ENCODE measurements around the gene LSM6.

Gene LSM6

DNA sequence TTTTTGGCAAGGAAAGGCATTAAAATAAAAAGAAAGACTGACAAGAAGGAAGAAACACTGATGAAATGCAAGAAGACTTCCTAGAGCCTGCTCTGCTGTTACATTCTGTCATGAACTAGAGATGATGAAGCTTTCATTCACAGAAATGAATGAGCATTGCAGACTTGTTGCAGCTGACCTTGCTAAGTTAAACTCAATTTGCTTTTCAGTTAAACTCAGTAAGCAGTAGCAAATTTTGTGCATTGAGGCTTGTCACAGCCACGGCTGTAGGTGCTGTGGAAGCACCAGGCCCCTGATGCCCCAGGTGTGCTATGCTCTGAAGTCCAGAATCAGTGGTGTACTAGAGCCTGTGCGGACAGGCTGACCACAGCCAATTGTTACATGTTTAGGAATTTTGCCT is 39.6 kb upstream of the LSM6 start:
- TF ChIP-seq ESRRG (CRISPR knock-in tag; IDR thresholded peaks at IDR 0.05) (no peak), ISL1 (CRISPR knock-in tag; IDR thresholded peaks at IDR 0.05) (no peak), RARB (CRISPR knock-in tag; IDR thresholded peaks at IDR 0.05) (no peak), ZNF565 (CRISPR knock-in tag; conservative IDR thresholded peaks at IDR 0.05; ENCODE audit: low read depth) (no peak), OSR1 (CRISPR knock-in tag; IDR thresholded peaks at IDR 0.05) (no peak), TOX (CRISPR knock-in tag; IDR thresholded peaks at IDR 0.05; ENCODE audit: borderline replicate concordance) (no peak), TSHZ2 (CRISPR knock-in tag; IDR thresholded peaks at IDR 0.05) (no peak), ZC3H10 (CRISPR knock-in tag; IDR thresholded peaks at IDR 0.05) (no peak), ARNTL (CRISPR knock-in tag; IDR thresholded peaks at IDR 0.05; ENCODE audit: borderline replicate concordance, low read depth) (no peak), BACH2 (CRISPR knock-in tag; IDR thresholded peaks at IDR 0.05; ENCODE audit: borderline replicate concordance) (no peak), ZFP3 (CRISPR knock-in tag; IDR thresholded peaks at IDR 0.05) (no peak), ZNF70 (CRISPR knock-in tag; IDR thresholded peaks at IDR 0.05) (no peak), ZNF8 (CRISPR knock-in tag; IDR thresholded peaks at IDR 0.05) (no peak), CREB5 (CRISPR knock-in tag; IDR thresholded peaks at IDR 0.05; ENCODE audit: low read depth) (no peak), CSDC2 (CRISPR knock-in tag; IDR thresholded peaks at IDR 0.05) (no peak), SNAI2 (CRISPR knock-in tag; IDR thresholded peaks at IDR 0.05) (no peak)
- ATAC-seq, result no peak

- ATAC-seq, result no peak
- TF ChIP-seq, protein P1, sequence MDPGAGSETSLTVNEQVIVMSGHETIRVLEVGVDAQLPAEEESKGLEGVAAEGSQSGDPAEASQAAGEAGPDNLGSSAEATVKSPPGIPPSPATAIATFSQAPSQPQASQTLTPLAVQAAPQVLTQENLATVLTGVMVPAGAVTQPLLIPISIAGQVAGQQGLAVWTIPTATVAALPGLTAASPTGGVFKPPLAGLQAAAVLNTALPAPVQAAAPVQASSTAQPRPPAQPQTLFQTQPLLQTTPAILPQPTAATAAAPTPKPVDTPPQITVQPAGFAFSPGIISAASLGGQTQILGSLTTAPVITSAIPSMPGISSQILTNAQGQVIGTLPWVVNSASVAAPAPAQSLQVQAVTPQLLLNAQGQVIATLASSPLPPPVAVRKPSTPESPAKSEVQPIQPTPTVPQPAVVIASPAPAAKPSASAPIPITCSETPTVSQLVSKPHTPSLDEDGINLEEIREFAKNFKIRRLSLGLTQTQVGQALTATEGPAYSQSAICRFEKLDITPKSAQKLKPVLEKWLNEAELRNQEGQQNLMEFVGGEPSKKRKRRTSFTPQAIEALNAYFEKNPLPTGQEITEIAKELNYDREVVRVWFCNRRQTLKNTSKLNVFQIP (CRISPR knock-in tag; IDR thresholded peaks at IDR 0.05; ENCODE audit: borderline replicate concordance, low read depth), result no peak
- TF ChIP-seq PATZ1 (CRISPR knock-in tag; IDR thresholded peaks at IDR 0.05; ENCODE audit: borderline replicate concordance) (no peak), ISL1 (CRISPR knock-in tag; IDR thresholded peaks at IDR 0.05) (no peak), ZC3H10 (CRISPR knock-in tag; IDR thresholded peaks at IDR 0.05) (no peak), TCF4 (CRISPR knock-in tag; IDR thresholded peaks at IDR 0.05; ENCODE audit: borderline replicate concordance) (no peak), PPARA (CRISPR knock-in tag; IDR thresholded peaks at IDR 0.05; ENCODE audit: borderline replicate concordance) (no peak), CSDC2 (CRISPR knock-in tag; IDR thresholded peaks at IDR 0.05) (no peak), ESRRG (CRISPR knock-in tag; IDR thresholded peaks at IDR 0.05) (no peak), ZNF8 (CRISPR knock-in tag; IDR thresholded peaks at IDR 0.05) (no peak), RARB (CRISPR knock-in tag; IDR thresholded peaks at IDR 0.05) (no peak), ZFP3 (CRISPR knock-in tag; IDR thresholded peaks at IDR 0.05) (no peak), SNAI2 (CRISPR knock-in tag; IDR thresholded peaks at IDR 0.05) (no peak), TSHZ2 (CRISPR knock-in tag; IDR thresholded peaks at IDR 0.05) (no peak), TOX (CRISPR knock-in tag; IDR thresholded peaks at IDR 0.05; ENCODE audit: borderline replicate concordance) (no peak)
Observed at GRCh38 chr4:146142768-146143167, 32.8 kb upstream of the LSM6 start.
